Central memory CD4-positive, alpha-beta T cell (primary cell): ENCODE data around the gene GABRG3.

Experiments used
- DNase-seq: peaks from one replicate; pipeline ENCODE4 v3.0.0; 2022

Gene GABRG3

DNA sequence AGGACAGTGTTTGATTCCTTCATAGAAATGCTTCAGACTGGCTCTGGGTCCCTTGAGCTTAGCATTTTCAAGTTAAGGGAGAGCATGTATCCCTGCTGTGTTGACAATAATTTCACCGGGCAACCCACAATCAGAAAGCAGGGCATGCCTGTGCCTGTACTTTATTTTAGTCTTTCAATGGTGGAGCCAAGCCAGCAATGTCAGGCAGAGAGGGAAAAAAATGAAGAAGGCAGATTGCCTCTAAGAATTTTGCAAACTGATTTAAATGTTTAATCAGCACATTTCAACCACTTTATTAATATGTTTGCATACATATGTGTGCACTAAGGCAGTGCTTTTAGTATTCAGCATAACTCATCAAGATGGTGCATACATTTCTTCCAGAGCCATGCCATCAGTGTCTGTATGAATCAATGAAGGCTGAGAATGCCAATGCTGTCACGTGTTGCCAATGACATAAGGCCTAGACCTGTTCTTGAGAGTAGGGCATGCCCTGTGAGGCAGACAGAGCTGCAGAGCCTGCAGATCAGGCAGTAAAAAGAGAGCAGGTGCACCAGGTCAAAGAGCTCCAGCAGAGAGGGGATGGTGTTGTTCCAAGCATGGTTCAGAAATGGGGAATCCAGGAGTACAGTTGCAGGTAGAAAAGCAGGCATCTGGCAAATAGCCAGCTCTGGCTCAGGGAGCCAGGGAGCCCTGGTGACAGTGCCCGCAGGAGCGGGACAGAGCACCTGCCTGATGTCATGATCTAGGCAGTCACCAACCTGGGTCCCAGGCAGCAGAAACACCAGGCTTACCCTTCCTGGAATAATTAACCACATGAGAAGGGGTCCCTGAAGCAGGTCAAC is 508.5 kb downstream of the GABRG3 start:
- DNase-seq = no peak

- DNase-seq = no peak
Measured at GRCh38 chr15:27480141-27480530, 509.2 kb downstream of the GABRG3 start.

DNA sequence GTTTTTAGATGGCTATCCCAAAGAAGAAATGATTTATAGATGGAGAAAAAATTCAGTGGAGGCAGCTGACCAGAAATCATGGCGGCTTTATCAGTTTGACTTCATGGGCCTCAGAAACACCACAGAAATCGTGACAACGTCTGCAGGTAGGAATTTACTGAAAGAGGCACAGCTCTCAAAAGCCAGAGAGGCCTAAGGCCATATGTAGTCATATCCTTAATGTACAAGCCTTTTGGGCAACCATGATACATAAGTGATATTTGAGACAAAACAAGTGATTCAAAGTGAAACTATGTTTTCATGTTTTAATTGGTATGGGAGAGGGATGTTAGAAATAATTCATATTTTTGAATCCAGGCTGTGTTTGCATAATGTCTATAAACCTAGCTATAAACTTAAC is 509.7 kb downstream of the GABRG3 start:
- DNase-seq = no peak

- no peak for DNase-seq
Measured at GRCh38 chr15:27481768-27482167, 510.8 kb downstream of the GABRG3 start.

DNA sequence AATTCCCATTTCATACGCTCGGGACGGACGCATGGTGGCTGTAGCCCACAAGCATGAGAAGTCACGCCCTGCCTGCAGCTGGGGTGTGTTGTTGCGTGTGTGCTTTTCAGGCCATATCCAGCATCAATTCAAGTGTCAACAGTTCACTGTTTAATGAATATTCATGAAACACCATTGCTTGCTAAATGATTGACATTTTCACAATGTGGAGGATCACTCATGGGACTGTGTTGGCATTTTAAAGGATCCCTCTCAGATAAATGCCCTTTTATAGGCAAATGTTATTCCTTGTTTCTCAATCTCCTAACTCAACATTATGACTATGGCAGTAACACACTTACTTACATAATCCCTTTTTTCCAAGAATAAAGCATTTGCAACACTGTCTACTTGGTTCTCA is 511.3 kb downstream of the GABRG3 start:
- no peak for DNase-seq

DNA sequence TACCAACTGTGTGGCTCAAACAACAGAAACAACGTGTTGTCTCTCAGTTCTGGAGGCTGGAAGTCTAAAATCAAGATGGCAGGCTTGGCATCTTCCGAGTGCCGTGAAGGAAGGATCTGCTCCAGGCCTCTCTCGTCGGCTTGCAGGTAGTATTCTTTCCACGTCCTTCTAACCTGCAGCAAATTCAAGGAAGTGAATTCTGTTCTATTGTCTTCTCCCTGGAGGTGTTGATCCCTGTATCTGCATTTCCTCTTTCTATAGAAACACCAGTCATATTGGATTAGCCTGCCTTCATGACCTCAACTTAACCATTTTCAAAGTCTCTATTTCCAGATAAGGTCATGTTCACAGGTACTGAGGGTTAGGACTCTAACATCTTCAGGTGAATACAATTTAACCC is 512.1 kb downstream of the GABRG3 start:
- DNase-seq = no peak

GRCh38 chr15:27485265-27485664 is 514.3 kb downstream of the GABRG3 start:
- DNase-seq = no peak

GRCh38 chr15:27486051-27486450 is 515.1 kb downstream of the GABRG3 start:
- no peak for DNase-seq

DNA sequence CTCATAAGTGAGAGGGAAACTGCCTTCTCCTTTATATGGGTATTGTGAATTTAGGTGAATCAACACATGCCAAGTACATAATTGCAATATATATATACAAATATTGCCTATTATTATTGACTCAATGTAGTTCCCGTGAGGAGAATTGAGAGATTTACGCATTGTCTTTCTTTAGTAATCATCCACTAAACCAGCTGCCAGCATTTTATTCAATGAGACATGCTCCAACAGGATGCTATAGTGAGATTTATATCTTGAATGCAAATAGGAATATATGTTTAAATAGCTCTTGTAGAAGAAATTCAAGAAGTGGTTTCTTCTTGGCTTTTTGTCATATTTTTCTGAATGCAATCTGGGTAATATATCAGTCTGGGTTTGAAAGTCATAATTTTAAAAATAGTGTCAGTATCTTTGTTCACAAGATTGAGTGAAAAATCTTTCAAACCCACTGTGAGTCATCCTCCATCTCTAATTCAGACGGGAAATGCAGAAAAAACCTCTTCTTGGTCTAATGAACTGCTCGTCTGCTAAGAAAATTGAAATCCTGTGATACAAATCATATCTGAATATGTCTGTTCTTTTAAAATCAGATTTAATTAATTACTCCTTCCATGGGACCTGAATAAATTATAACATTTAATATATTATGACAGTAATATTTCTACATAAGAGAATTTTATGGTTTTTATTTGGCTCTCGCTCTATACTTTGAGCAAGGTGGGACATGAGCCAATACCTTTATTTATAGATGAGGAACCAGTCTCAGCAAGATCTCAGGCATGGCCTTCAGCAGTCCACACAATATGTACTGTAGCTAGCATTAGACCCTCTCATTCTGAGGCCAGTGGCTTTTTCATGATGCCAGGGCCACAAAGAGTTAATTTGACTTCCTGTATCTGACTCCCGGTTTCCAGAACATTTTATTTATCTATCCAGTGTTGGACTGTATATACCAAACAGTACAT is 516.0 kb downstream of the GABRG3 start:
- DNase-seq = no peak

GRCh38 chr15:27487846-27488245 is 516.9 kb downstream of the GABRG3 start:
- no peak for DNase-seq

DNA sequence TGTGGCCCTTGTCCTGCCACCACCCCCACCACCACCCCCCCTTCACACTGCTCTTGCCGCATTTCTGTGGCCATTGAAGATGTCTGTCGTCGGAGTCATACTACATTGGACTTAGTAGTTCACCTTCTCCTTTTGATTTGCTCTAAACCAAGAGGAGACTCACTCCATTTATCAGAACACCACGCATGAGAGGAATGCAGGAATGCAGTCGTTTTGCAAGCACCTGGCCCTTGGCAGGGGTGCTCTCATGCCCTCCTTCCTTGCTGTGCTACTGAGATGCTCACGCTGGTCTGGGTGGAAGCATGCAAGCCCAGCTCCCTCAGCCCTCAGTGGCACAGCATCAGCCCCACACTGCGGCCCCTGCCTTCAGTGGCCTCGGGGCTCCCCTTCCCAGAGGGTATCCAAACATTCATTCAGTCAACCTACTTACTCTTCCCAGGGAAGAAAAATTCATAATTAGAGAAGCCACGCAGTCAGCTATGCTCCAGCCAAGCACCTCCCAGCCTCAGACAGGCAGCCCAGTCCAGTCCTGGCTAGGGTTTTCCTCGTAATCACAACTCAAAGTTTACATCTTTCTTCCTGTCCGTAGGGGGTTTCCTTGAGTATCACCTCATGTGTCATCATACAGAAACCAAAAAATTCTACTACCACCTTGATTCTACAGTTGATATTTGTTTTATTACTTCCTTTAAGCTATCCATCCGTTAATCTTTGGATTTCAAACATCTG is 520.0 kb downstream of the GABRG3 start:
- DNase-seq = no peak

- DNase-seq = no peak
Measured at GRCh38 chr15:27491666-27492621, 521.0 kb downstream of the GABRG3 start.

GRCh38 chr15:27495963-27496459 is 525.0 kb downstream of the GABRG3 start:
- DNase-seq = no peak

DNA sequence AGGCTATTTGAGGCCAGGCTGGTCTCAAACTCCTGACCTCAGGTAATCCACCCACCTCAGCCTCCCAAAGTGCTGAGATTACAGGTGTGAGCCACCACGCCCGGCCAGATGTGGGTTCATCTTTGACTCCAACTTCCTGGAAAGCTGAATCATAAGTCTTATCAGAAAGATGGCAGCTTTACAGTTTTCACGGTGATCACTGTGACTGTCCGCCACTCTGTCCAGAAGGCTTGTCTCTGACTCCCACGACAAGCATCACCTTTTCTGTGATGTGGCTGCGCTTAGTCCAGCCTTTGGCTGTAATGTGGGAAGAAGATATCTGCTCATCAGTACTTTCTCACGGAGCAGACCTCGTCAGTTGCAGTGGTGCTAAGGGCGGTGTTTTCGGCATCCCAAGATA is 527.7 kb downstream of the GABRG3 start:
- no peak for DNase-seq

DNA sequence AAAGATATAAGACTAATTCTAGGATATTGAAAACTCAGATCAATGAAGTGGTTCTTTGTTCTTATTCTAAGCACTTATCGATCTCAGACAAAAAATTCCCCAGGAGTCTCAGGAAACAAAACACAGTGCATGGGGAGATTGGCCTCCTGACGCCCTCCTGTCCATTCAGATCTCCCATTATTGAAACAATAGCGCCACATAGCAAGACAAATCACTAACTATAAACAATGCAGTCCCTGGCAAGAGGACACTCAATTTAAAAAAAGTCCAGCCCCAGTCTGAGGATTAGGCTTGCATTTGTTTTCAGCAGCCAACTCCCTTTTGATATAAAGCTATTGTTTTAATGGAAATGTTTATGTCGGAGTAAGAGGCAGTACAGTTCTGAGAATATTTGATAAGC is 528.2 kb downstream of the GABRG3 start:
- DNase-seq = no peak

DNA sequence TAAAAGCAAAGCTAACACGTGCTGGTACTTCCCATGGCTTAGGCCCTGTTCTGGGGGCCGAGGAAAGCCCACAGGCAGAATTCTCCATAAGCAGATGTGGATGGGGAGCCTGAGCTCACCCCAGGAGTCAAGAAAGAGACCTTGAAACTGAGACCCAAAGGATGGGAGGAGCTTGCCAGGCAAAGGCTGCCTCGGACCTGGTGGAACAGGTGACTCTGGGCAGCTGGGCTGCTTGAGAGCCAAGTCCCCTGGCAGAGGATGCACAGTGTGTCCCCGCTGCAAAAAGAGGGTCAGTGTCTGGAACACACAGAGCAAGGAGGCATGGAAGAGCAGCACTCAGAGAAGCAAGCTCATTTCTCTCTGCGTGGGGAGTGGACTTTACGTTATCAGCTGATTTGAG is 528.7 kb downstream of the GABRG3 start:
- no peak for DNase-seq

DNA sequence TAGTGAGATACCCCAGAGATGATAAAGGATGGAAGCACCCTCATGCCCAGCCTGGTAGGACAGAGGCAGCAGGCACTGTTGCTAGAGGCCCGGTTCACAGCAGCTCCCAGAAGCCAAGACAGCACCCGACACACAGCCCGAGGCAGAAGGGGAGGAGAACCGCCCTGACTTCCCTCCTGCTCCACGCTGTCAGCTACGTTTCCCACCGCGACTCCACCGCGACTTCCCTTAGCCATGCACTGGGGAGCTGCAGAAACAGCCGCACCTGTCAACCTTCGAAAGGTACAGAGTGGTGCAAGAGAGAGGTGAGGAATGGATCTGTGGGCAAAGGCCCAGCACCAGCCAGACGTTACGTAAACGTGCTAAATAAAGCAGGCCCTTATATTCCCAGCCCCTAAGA is 529.2 kb downstream of the GABRG3 start:
- DNase-seq = no peak

GRCh38 chr15:27506752-27507151 is 535.8 kb downstream of the GABRG3 start:
- no peak for DNase-seq

DNA sequence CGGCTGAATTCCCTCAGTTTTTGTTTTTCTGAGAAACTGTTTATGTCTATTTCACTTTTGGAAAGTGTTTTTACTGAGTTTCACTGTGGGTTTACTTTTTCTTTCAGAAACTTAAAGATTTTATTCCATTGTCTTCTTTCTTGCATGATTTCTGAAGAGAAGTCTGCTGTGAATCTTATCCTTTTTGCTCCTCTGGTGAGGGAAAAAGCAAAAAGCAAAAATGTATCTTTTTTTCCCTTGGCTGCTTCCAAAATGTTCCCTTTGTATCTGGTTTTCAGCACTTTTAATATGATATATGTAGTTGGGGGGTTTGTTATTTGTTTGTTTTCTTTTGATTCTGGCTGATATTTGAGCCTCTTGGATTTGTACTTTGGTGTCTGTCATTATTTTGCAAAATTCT is 538.0 kb downstream of the GABRG3 start:
- DNase-seq = no peak

GRCh38 chr15:27512281-27513001 is 541.5 kb downstream of the GABRG3 start:
- DNase-seq = no peak

DNA sequence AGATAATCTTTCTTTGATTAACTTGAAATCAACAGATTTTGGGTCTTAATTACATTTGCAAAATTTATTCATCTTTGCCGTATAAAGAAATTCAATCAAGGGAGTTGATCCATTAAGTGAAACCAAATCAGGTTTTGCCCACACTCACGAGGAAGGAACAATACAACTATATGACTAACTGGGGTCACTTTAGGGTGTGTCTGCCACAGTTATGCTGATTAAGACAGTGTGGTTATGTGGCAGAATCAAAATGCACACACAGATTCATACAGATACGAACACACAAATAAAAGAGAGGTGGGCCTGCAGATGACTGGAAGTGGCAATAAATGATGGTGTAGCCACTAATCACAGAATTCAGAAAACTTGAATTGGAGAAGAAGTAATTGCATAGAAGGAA is 543.5 kb downstream of the GABRG3 start:
- DNase-seq = no peak
